DMS79 treated with DMSO at 0.1 percent for 48 hours (cell line): Measurements from ENCODE around the gene GALNT10.

ENCODE experiments used
- DNase-seq: peaks from one replicate; lab custom pipeline; 2025; lab: John Stamatoyannopoulos, UW

GALNT10 gene

GRCh38 chr5:154295551-154295950, 105.0 kb downstream of the GALNT10 start:
- DNase-seq: no peak

DNA sequence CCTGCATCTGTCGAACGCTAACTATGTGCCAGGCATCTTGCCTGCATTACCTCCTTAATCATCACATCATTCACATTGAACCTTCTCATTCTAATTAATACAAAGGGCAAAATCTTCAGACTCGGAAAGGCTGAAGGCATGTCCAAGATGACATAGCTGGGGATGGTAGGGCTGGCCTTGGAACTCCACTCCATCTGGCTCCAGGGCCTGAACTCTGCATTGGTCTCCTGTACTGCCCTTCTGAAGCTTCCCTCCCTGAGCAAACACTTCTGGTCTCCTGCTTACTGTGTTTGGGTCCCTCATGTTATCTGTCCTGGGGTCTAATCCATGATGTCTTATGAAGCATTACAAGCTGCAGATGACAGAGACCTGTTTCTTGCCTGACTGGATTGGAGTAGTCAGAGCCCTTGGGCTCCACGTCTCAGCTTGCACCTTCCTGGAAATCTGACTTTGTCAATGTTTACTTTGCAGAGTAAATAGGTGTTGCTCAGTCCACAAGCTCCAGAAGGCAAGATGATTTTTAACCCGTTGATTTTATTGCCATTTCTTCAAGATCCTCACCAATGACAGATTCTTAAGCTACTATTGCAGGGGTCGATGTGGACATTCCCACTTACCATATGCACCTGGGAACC, 106.1 kb downstream of the GALNT10 start:
- no peak for DNase-seq

DNA sequence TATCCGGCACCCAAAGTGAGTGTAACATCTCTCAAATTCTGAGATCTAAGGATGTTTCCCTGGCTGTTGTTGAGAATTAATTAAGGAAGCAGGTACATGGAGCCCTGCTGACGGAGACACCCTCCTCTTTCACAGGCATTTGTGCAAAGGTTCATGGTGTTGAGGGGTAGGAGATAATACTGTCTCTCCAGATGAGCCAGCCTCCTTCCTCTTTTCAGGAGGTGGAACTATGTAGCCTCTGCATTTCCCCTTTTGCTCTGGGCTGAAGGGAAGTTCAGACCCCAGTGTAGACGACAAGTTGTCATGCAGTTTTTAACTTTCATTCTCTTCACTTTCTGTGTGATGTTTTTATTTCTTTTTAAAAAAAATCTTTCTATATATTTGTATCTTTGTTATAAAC, 107.5 kb downstream of the GALNT10 start:
- no peak for DNase-seq

DNA sequence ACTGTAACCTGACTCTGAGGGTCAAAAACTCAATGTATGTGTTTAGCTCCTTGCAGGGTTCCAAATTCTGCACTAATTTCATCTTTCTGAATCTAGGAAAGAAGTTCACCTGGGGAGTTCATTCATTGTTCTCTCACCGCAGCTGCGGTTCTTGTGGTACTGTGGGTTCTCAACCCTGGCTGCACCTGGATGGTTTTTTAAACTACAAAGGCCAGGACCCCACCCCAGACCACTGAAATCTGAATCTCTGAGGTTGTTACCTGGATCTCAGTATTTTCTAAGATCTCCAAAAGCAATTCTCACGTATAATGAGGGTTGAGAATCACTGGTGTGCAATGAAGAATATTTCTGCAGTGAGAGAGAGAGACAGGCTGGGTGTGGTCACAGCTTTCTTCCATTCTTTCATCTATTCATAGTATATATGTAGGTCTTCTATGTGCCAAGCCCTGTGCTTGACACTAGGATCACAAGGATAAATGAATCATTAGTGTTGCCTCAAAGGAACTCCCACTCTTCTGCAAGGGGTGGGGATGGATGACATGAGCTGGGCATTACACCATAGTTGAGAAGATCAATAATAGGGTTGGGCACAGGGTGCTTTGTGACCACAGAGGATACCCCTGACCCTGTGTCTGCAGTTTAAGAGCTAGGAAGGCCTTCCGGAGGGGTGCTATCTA, 109.8 kb downstream of the GALNT10 start:
- no peak for DNase-seq

GRCh38 chr5:154301726-154302125, 111.2 kb downstream of the GALNT10 start:
- no peak for DNase-seq

- peak; percentile 54 for DNase-seq
Measured at GRCh38 chr5:154302161-154302560, 111.6 kb downstream of the GALNT10 start.

DNA sequence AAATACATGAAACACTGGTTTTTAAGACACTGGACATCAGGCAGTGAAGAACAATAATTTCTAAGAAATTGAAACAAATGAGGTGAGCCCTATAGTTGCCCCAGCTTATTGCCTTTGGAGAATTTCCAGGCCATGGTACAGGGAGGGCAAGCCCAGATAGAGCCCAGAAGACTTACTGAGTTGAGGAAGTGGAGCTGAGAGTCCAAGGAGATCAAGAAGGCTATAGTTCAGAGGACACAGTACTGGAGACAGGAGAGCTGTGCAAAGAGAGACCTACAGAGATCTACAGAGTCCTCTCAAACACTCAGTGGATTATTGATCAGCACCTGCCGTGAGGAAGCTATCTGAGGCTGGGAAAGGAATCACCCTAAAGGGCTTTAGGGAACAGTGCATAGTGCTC, 112.6 kb downstream of the GALNT10 start:
- no peak for DNase-seq

GRCh38 chr5:154308443-154309370, 118.2 kb downstream of the GALNT10 start:
- no peak for DNase-seq

DNA sequence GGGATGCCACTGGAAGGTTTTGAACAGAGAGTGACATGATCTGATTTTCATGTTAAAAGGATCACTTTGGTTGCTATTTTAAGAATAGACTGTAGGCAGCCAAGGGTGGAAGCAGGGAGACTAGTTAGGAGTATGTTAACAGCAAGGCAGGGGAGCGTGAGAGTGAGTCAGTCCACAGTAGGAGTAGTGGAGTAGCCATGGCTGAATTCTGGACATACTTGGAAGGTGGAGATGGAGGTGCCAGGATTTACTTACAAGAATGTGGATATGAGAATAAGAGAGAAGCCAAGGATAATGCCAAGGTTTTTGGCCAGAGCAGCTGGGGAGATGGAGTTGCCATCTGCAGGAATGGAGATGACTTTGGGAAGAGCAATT, 118.8 kb downstream of the GALNT10 start:
- no peak for DNase-seq

DNA sequence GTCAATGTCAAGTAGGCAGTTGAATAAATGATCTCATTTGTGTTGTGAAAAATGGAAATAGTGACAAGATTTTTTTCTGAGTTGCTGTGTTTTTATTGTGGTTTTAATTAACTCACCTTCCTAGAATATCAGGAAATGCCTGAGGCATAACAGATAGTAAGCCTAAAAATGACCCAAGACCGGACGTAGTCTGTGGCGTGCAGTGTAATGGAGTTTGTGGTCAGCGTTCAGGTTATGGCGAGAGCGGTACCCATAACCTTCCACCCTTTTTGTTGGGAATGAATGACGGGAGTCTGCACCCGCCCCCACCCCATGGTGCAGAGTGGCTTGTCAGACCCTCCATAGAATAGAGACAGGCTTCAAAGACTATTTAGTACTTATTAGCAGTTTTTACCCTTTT, 119.3 kb downstream of the GALNT10 start:
- DNase-seq: no peak

DNA sequence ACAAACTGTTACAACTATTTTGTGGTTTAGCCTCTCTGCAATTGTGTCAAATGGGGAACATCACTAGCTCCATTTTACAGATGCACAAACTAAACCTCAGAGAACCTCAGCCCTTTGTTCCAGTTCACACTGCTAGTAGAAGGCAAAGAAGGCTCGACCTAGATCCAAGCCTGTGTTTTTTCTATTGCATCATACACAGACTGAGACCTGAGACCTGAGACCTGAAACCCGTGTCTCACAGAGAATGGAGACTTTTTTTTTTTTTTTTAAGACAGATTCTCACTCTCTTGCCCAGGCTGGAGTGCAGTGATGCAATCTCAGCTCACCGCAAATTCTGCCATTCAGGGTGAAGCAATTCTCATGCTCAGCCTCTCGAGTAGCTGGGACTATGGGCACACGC, 120.8 kb downstream of the GALNT10 start:
- DNase-seq: no peak

GRCh38 chr5:154312000-154312399, 121.5 kb downstream of the GALNT10 start:
- DNase-seq: no peak

DNA sequence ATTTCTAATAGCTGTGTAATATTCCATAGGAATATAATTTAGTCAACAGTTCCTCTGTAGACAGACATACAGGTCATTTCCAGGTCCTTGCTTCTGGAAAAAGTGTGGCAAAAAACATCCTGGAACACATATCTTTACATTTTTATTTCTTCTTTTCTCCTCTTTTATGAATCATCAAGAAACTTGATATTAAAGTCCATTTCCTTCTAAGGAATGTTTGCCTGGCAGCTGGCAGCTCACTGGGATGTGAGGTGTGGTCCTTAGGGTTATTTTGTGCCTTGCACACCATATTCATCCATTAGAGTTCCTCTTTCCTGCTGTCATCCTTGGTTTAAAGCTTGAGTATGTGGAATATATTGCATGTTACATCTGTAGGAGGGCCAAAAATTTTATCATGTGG, 122.0 kb downstream of the GALNT10 start:
- no peak for DNase-seq

DNA sequence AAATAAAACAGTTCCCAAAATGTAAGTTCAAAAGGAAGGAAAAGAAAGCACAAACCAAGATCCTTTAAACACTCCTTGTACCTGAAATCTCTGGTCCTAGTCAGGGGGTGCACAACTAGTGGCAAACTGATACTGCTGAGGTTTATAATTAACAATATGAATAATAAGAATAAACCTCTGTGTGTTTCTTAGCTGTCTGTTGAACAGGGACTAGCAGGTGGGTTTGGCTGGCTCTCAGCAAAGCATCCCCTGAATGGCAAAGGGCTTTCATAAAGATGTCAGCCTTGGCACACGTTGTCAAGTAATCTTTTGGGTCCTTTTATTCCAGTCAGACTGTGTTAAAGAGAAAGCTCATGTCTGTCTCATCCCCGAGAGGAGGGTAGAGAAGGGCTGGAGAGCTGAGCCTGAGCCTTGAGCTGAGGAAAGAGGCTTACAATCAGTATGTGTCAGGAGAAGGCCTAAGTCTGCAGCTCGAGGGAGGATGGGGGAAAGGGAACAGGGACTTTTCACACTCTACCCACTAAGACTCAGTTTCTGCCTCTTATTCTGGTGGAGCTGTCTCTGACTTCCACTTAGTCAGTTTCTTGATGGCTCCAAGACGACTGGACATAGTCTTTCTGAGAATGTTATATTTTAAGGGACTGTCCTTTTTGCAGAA, 123.0 kb downstream of the GALNT10 start:
- no peak for DNase-seq

- DNase-seq: no peak
Measured at GRCh38 chr5:154315196-154315595, 124.7 kb downstream of the GALNT10 start.

- no peak for DNase-seq
Measured at GRCh38 chr5:154315756-154316155, 125.2 kb downstream of the GALNT10 start.

GRCh38 chr5:154316223-154316935, 125.8 kb downstream of the GALNT10 start:
- DNase-seq: no peak

- no peak for DNase-seq
Measured at GRCh38 chr5:154317916-154318315, 127.4 kb downstream of the GALNT10 start.

DNA sequence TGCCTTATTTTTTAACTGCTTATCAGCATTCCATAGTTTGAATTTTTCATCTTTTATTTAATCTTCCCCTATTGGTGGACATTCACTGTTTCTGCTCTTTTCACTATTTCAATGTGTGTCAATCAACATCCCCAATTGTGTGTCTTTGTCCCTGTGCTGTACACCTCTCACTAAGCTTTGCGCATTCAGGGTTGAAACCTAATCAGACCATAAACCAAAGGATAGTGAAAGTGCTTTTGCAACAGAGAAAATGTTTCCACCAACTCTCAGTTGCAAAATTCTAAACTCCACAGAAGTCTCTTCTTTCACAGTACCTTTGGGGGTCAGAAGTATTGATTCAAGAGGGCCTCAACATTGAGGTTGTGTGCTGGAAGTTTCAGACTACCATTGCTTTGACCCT, 128.2 kb downstream of the GALNT10 start:
- no peak for DNase-seq

- no peak for DNase-seq
Measured at GRCh38 chr5:154319736-154320135, 129.2 kb downstream of the GALNT10 start.

- no peak for DNase-seq
Measured at GRCh38 chr5:154320224-154321089, 129.9 kb downstream of the GALNT10 start.
